ENCODE results near the gene GLDC. TPM values are rescaled to one million over a fixed set of nuclear protein-coding genes. Genes with fewer than 3 reads are reported as not detected.

Gene GLDC
- polyA plus RNA-seq, 2 donors, result 2.3 to 2.7 TPM

DNA sequence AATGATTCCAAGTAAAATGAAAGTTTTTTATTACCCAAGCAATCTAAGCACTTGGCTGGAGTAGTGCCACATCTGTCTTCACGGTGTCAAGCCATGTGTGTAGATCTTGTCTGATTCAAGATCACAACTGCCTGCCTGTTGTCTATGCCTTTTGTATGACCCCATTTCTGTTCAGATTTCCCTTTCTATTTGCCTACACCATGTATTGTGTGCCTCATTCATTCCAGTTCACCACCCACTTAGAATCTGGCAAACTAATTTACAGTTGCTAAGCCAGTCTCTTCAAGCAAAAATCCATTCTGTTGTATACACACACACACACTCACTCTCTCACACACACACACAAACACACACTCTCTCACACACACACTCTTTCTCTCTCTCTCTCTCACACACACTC, 33.7 kb downstream of the GLDC start:
- Histone ChIP-seq H3K27ac (ENCODE audit: low read depth in 2 of 2, low read length in 1 of 2) (no peak overlapping the region), H3K36me3 (ENCODE audit: control insufficient read depth in 2 of 2, insufficient read depth in 2 of 2, low read length in 1 of 2) (no peaks in the 10 kb centered on the region), H3K9me3 (ENCODE audit: control insufficient read depth in 2 of 2, insufficient read depth in 1 of 2, low read depth in 1 of 2, low read length in 1 of 2) (no peaks in the 10 kb centered on the region), H3K27me3 (ENCODE audit: control insufficient read depth in 1 of 2, insufficient read depth in 2 of 2, low read length in 2 of 2) (no peaks in the 10 kb centered on the region), H3K4me3 (ENCODE audit: low read depth in 1 of 2, low read length in 2 of 2) (no peak overlapping the region), H3K4me1 (ENCODE audit: control insufficient read depth in 2 of 2, insufficient read depth in 2 of 2, low read length in 1 of 2) (no peaks in the 10 kb centered on the region)
- 35 to 36% methylated on average over 1 of the region's 1 CpG for WGBS, 2 donors

DNA sequence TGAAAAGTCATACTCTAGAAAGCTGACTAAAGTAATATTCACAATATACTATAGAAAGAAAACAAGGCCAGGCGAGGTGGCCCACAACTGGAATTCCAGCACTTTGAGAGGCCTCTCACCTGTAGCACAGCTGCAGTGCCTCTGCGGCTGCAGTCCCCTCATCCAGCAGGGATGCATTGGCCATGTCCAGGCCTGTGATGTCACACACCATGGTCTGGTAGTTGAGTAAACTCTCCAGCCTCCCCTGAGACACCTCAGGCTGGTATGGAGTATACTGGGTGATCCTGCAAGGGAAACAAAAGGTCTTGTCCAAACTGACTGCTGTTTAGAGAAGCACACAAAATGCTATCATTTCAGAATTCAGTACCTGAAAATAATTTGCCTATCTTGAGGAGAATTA, 35.5 kb downstream of the GLDC start:
- WGBS, 2 donors, result 93 to 97% methylated on average over 2 of the region's 2 CpGs
- Histone ChIP-seq H3K27ac (ENCODE audit: low read depth in 2 of 2, low read length in 1 of 2) (no peak overlapping the region), H3K9me3 (ENCODE audit: control insufficient read depth in 2 of 2, insufficient read depth in 1 of 2, low read depth in 1 of 2, low read length in 1 of 2) (no peaks in the 10 kb centered on the region), H3K36me3 (ENCODE audit: control insufficient read depth in 2 of 2, insufficient read depth in 2 of 2, low read length in 1 of 2) (no peaks in the 10 kb centered on the region), H3K4me1 (ENCODE audit: control insufficient read depth in 2 of 2, insufficient read depth in 2 of 2, low read length in 1 of 2) (no peaks in the 10 kb centered on the region), H3K27me3 (ENCODE audit: control insufficient read depth in 1 of 2, insufficient read depth in 2 of 2, low read length in 2 of 2) (no peaks in the 10 kb centered on the region), H3K4me3 (ENCODE audit: low read depth in 1 of 2, low read length in 2 of 2) (no peak overlapping the region)

DNA sequence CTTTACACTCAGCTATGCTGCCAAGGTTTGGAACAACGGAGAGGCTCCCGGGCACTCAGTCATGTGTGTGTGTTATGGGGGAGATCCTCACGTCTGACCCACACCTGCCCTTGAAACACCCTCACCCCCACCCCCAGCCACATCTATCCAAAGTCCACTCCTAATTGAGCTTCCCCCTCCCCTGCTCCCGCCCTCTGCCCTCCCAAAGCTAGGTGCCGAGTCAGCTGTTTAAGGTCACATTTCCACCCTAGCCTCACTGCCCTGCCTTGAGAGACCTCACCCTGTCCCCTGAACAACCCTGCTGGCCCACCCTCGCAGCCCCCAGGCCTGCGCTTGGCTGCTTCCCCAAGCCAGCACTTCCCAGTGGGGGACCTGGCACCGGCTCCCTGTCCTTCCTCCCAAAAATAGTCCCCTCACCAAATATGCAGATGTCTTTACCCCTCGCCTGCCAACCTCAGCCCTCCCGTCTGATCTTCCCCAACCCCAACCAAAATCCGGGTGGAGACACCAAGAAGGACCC, 36.0 kb downstream of the GLDC start:
- 88 to 94% methylated on average over 11 of the region's 11 CpGs for WGBS, 2 donors
- no peaks in the 10 kb centered on the region for H3K27me3 ChIP-seq (ENCODE audit: control insufficient read depth in 1 of 2, insufficient read depth in 2 of 2, low read length in 2 of 2)
- H3K4me3 ChIP-seq (ENCODE audit: low read depth in 1 of 2, low read length in 2 of 2), result no peak overlapping the region
- H3K27ac ChIP-seq (ENCODE audit: low read depth in 2 of 2, low read length in 1 of 2), result no peak overlapping the region
- no peaks in the 10 kb centered on the region for H3K9me3 ChIP-seq (ENCODE audit: control insufficient read depth in 2 of 2, insufficient read depth in 1 of 2, low read depth in 1 of 2, low read length in 1 of 2)
- H3K36me3 ChIP-seq (ENCODE audit: control insufficient read depth in 2 of 2, insufficient read depth in 2 of 2, low read length in 1 of 2), result no peaks in the 10 kb centered on the region
- H3K4me1 ChIP-seq (ENCODE audit: control insufficient read depth in 2 of 2, insufficient read depth in 2 of 2, low read length in 1 of 2), result no peaks in the 10 kb centered on the region

DNA sequence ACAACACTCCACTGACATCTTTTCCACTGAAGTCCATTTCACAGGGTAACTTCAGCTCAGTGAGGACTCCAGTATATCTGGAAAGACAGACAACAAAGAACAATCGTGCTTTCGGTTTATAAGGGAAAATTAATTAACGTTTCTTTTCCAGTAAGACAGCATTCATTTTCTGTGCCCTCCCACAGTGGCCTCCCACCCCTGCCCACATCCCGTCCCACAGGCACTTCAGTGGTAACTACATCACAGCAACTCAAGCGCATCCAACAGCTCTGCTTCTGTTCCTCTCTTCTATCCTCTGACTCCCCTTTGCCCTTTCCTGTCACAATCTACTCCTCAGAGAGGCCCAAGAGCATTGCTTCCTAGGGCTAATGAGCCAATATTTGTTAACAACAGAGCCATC, 40.3 kb downstream of the GLDC start:
- Histone ChIP-seq H3K36me3 (ENCODE audit: control insufficient read depth in 2 of 2, insufficient read depth in 2 of 2, low read length in 1 of 2) (no peaks in the 10 kb centered on the region), H3K4me3 (ENCODE audit: low read depth in 1 of 2, low read length in 2 of 2) (no peak overlapping the region), H3K9me3 (ENCODE audit: control insufficient read depth in 2 of 2, insufficient read depth in 1 of 2, low read depth in 1 of 2, low read length in 1 of 2) (no peaks in the 10 kb centered on the region), H3K4me1 (ENCODE audit: control insufficient read depth in 2 of 2, insufficient read depth in 2 of 2, low read length in 1 of 2) (no peaks in the 10 kb centered on the region), H3K27ac (ENCODE audit: low read depth in 2 of 2, low read length in 1 of 2) (no peak overlapping the region), H3K27me3 (ENCODE audit: control insufficient read depth in 1 of 2, insufficient read depth in 2 of 2, low read length in 2 of 2) (no peaks in the 10 kb centered on the region)
- WGBS, 2 donors, result 79 to 81% methylated on average over 5 of the region's 5 CpGs

DNA sequence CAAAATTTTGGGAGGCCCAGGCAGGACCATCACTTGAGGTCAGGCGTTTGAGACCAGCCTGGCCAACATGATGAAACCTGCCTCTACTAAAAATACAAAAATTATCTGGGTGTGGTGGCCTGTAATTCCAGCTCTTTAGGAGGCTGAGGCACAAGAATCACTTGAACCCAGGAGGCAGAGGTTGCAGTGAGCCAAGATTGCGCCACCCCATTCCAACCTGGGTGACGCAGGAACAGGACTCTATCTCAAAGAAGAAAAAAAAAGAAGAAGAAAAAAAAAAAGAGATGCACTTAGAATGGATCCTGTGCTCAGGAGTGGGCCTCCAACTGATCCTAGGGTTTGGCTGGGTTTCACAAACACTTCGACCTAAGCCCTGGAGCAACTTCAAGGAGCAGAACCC, 45.1 kb downstream of the GLDC start:
- H3K4me1 ChIP-seq (ENCODE audit: control insufficient read depth in 2 of 2, insufficient read depth in 2 of 2, low read length in 1 of 2), result no peaks in the 10 kb centered on the region
- no peak overlapping the region for H3K27ac ChIP-seq (ENCODE audit: low read depth in 2 of 2, low read length in 1 of 2)
- H3K36me3 ChIP-seq (ENCODE audit: control insufficient read depth in 2 of 2, insufficient read depth in 2 of 2, low read length in 1 of 2), result no peaks in the 10 kb centered on the region
- H3K9me3 ChIP-seq (ENCODE audit: control insufficient read depth in 2 of 2, insufficient read depth in 1 of 2, low read depth in 1 of 2, low read length in 1 of 2), result no peaks in the 10 kb centered on the region
- H3K27me3 ChIP-seq (ENCODE audit: control insufficient read depth in 1 of 2, insufficient read depth in 2 of 2, low read length in 2 of 2), result no peaks in the 10 kb centered on the region
- no peak overlapping the region for H3K4me3 ChIP-seq (ENCODE audit: low read depth in 1 of 2, low read length in 2 of 2)
- WGBS, 2 donors, result 86 to 89% methylated on average over 4 of the region's 4 CpGs

DNA sequence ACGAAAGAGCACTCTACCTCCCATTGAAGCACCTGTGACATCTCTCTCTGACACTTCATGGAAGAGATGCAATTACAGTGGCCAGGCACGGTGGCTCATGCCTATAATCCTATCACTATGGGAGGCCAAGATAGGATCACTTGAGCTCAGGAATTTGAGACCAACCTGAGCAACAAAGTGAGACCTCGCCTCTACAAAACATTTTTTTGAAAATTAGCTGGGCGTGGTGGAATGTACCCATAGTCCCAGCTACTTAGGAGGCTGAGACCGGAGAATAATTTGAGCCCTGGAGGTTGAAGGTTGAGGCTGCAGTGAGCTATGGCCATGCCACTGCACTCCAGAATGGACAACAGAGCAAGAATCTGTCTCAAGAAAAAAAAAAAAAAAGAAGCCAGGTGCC, 45.5 kb downstream of the GLDC start:
- Histone ChIP-seq H3K4me1 (ENCODE audit: control insufficient read depth in 2 of 2, insufficient read depth in 2 of 2, low read length in 1 of 2) (no peaks in the 10 kb centered on the region), H3K27me3 (ENCODE audit: control insufficient read depth in 1 of 2, insufficient read depth in 2 of 2, low read length in 2 of 2) (no peaks in the 10 kb centered on the region)
- 92 to 93% methylated on average over 5 of the region's 5 CpGs for WGBS, 2 donors

DNA sequence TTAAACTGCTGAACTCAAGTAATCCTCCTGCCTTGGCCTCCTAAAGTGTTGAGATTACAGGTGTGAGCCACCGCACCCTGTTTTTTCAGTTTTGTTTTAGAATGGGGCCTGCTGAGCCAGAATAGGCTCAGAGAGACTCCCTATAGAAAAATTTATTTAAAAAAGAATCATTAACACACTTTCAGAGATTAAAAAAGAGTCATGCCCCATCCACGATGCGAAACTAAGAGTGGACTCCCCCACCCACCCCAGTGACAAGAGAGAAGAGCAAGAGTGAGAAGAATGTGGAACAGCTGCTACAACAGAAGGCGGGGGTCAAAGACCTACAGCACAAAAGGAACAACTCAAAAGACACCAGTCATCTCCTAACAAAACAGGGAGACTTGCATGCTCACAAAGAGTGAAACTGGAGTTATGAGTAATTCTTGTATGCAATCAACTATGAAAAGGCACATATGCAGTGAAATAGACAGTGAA, 47.2 kb downstream of the GLDC start:
- Histone ChIP-seq H3K9me3 (ENCODE audit: control insufficient read depth in 2 of 2, insufficient read depth in 1 of 2, low read depth in 1 of 2, low read length in 1 of 2) (no peaks in the 10 kb centered on the region), H3K27me3 (ENCODE audit: control insufficient read depth in 1 of 2, insufficient read depth in 2 of 2, low read length in 2 of 2) (no peaks in the 10 kb centered on the region), H3K36me3 (ENCODE audit: control insufficient read depth in 2 of 2, insufficient read depth in 2 of 2, low read length in 1 of 2) (no peaks in the 10 kb centered on the region), H3K4me1 (ENCODE audit: control insufficient read depth in 2 of 2, insufficient read depth in 2 of 2, low read length in 1 of 2) (no peaks in the 10 kb centered on the region), H3K27ac (ENCODE audit: low read depth in 2 of 2, low read length in 1 of 2) (no peak overlapping the region), H3K4me3 (ENCODE audit: low read depth in 1 of 2, low read length in 2 of 2) (no peak overlapping the region)
- WGBS, 2 donors, result 70 to 82% methylated on average over 4 of the region's 4 CpGs

More for the DNA sequence above, 45.5 kb downstream of the GLDC start:
- Histone ChIP-seq H3K9me3 (ENCODE audit: control insufficient read depth in 2 of 2, insufficient read depth in 1 of 2, low read depth in 1 of 2, low read length in 1 of 2) (no peaks in the 10 kb centered on the region), H3K4me3 (ENCODE audit: low read depth in 1 of 2, low read length in 2 of 2) (no peak overlapping the region), H3K27ac (ENCODE audit: low read depth in 2 of 2, low read length in 1 of 2) (no peak overlapping the region), H3K36me3 (ENCODE audit: control insufficient read depth in 2 of 2, insufficient read depth in 2 of 2, low read length in 1 of 2) (no peaks in the 10 kb centered on the region)

DNA sequence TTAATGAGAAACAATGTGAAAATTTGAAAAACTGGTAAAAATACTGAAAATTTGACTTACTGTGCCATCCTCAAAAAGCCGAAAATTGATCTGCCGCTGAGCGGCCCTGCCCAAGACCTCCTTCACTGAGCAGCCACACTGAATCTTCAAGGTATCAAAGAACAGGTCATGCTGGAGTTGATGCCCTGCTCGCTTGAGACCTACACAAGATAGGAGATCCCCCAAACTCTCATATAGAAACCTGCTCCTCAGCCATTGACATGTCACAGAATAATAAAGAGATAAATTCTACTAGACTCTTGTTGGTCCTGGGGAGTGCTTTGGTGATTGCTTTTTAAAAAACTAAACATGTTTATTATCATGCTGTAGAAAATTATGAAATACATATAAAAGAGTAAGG, 52.7 kb downstream of the GLDC start:
- H3K4me1 ChIP-seq (ENCODE audit: control insufficient read depth in 2 of 2, insufficient read depth in 2 of 2, low read length in 1 of 2), result no peaks in the 10 kb centered on the region
- no peaks in the 10 kb centered on the region for H3K9me3 ChIP-seq (ENCODE audit: control insufficient read depth in 2 of 2, insufficient read depth in 1 of 2, low read depth in 1 of 2, low read length in 1 of 2)
- no peak overlapping the region for H3K4me3 ChIP-seq (ENCODE audit: low read depth in 1 of 2, low read length in 2 of 2)
- H3K27ac ChIP-seq (ENCODE audit: low read depth in 2 of 2, low read length in 1 of 2), result no peak overlapping the region
- 92 to 97% methylated on average over 4 of the region's 4 CpGs for WGBS, 2 donors
- no peaks in the 10 kb centered on the region for H3K36me3 ChIP-seq (ENCODE audit: control insufficient read depth in 2 of 2, insufficient read depth in 2 of 2, low read length in 1 of 2)
- H3K27me3 ChIP-seq (ENCODE audit: control insufficient read depth in 1 of 2, insufficient read depth in 2 of 2, low read length in 2 of 2), result no peaks in the 10 kb centered on the region

DNA sequence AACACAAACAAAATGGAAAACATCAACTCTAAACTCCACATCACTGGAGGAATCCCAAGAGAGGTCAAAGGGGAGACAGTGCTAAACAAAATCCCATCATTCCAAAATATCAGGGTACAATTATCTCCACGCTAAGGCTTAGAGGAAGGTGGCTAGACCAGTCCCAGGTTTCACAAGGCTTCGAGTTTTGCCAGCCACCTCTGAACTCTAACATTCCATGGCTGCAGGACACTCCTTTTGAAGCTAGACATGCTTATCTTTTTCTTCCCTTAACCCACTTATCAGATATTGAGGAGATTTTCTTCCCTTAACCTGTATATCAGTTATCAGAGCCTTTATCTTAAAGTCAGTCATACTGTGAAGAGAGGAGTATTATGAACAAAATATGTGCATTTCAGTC, 53.3 kb downstream of the GLDC start:
- WGBS, 2 donors, result 45 to 57% methylated on average over 2 of the region's 2 CpGs
- Histone ChIP-seq H3K4me1 (ENCODE audit: control insufficient read depth in 2 of 2, insufficient read depth in 2 of 2, low read length in 1 of 2) (no peaks in the 10 kb centered on the region), H3K27me3 (ENCODE audit: control insufficient read depth in 1 of 2, insufficient read depth in 2 of 2, low read length in 2 of 2) (no peaks in the 10 kb centered on the region), H3K36me3 (ENCODE audit: control insufficient read depth in 2 of 2, insufficient read depth in 2 of 2, low read length in 1 of 2) (no peaks in the 10 kb centered on the region), H3K9me3 (ENCODE audit: control insufficient read depth in 2 of 2, insufficient read depth in 1 of 2, low read depth in 1 of 2, low read length in 1 of 2) (no peaks in the 10 kb centered on the region), H3K4me3 (ENCODE audit: low read depth in 1 of 2, low read length in 2 of 2) (no peak overlapping the region), H3K27ac (ENCODE audit: low read depth in 2 of 2, low read length in 1 of 2) (no peak overlapping the region)

DNA sequence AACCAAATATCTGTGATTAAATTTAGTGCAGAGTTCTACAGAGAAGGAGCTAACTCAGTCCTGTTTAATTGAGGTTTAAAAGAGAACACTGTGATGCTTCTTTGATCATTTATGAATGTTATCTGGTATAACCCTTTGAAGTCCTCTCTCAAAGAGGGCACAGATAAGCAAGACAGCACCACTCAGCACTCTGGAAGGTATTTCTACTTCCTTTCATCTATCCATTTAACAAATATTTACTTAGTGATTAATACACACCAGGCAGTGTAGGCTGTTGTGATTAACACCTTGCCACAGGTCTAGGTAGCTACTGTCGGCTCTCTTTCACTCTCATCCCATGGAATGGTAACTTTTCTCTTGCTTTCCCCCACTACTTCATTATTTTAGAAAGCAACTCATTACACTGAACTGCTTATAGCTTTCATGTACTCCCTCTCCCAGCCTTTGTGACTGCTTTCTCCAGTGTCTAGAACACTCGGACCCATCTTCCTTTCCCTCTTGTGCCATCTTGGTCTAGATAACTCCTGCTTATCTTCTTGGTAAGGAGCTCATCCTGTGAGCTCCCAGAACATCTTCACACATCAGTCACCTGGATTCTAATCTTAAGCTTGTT, 54.7 kb downstream of the GLDC start:
- no peaks in the 10 kb centered on the region for H3K27me3 ChIP-seq (ENCODE audit: control insufficient read depth in 1 of 2, insufficient read depth in 2 of 2, low read length in 2 of 2)
- no peak overlapping the region for H3K4me3 ChIP-seq (ENCODE audit: low read depth in 1 of 2, low read length in 2 of 2)
- H3K4me1 ChIP-seq (ENCODE audit: control insufficient read depth in 2 of 2, insufficient read depth in 2 of 2, low read length in 1 of 2), result no peaks in the 10 kb centered on the region
- H3K9me3 ChIP-seq (ENCODE audit: control insufficient read depth in 2 of 2, insufficient read depth in 1 of 2, low read depth in 1 of 2, low read length in 1 of 2), result no peaks in the 10 kb centered on the region
- WGBS, 2 donors, result 57 to 66% methylated on average over 2 of the region's 2 CpGs
- no peak overlapping the region for H3K27ac ChIP-seq (ENCODE audit: low read depth in 2 of 2, low read length in 1 of 2)
- H3K36me3 ChIP-seq (ENCODE audit: control insufficient read depth in 2 of 2, insufficient read depth in 2 of 2, low read length in 1 of 2), result no peaks in the 10 kb centered on the region
